Chondrocyte (in vitro differentiated cells): ENCODE data around the gene SVIL. TPM values are rescaled to one million over a fixed set of nuclear protein-coding genes. Genes with fewer than 3 reads are reported as not detected.

Source experiments
- DNase-seq: peaks from one replicate; pipeline ENCODE4 v3.0.0; 2021; ENCODE audit warnings: mixed read lengths, low spot score
- H3K27ac Mint-ChIP-seq: one replicate; pipeline ENCODE4 v1.8.0; 2021; ENCODE audit warnings: mild to moderate bottlenecking, moderate library complexity, mixed read lengths; ENCODE audit not compliant: unreplicated experiment
- H3K27me3 Mint-ChIP-seq: 2 replicates; pipeline ENCODE4 v1.8.0; 2021; ENCODE audit warnings: low read depth, mixed read lengths
- H3K36me3 Mint-ChIP-seq: 2 replicates; pipeline ENCODE4 v1.8.0; 2021; ENCODE audit warnings: low read depth, mixed read lengths
- H3K4me1 Mint-ChIP-seq: 2 replicates; pipeline ENCODE4 v1.8.0; 2021; ENCODE audit warnings: low read depth, mild to moderate bottlenecking, mixed read lengths
- H3K4me3 Mint-ChIP-seq: one replicate; pipeline ENCODE4 v1.8.0; 2021; ENCODE audit warnings: mild to moderate bottlenecking, moderate library complexity, mixed read lengths; ENCODE audit not compliant: unreplicated experiment
- H3K9me3 Mint-ChIP-seq: 2 replicates; pipeline ENCODE4 v1.8.0; 2021; ENCODE audit warnings: low read depth, mixed read lengths
- microRNA-seq: library from miRNA; unstranded; fragments of <30 nt; microRNA quantifications from one replicate; pipeline ENCODE4 v1.2.0, GENCODE V29; 2020; ENCODE audit warnings: borderline number of aligned reads
- total RNA-seq: library from RNA; stranded (reverse); gene quantifications from 3 replicates; pipeline ENCODE4 v1.2.1, GENCODE V29; 2021
- TF ChIP-seq, protein P1 (sequence below): fragments of 200-600 bp; sonication (generic); IDR thresholded peaks from 2 replicates; pipeline ENCODE4 v1.5.0; 2021; ENCODE audit warnings: antibody characterized with exemption, mild to moderate bottlenecking, moderate library complexity

Gene SVIL
- total RNA-seq, 1 donor from 2014 or later, result 112 TPM

DNA sequence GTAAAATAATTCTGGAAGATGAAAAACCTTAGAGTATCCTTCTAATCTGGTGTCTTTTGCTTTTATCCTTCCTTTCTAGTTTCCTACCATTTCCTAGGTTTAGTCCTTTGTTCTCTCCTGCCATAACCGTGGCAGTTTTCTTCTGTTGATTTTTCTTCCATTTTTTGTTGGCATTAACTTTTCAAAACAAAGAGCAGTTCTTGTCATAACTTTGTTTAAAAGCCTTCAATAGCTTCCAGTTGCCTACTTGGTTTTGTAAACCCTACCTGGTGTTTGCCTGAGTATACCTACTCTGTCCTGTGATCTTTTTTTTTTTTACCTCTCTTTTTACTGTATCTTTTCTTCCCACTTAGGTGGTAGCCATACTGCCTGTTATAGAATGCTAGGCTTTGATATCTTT is 220.3 kb downstream of the SVIL start:
- TF ChIP-seq, protein P1, sequence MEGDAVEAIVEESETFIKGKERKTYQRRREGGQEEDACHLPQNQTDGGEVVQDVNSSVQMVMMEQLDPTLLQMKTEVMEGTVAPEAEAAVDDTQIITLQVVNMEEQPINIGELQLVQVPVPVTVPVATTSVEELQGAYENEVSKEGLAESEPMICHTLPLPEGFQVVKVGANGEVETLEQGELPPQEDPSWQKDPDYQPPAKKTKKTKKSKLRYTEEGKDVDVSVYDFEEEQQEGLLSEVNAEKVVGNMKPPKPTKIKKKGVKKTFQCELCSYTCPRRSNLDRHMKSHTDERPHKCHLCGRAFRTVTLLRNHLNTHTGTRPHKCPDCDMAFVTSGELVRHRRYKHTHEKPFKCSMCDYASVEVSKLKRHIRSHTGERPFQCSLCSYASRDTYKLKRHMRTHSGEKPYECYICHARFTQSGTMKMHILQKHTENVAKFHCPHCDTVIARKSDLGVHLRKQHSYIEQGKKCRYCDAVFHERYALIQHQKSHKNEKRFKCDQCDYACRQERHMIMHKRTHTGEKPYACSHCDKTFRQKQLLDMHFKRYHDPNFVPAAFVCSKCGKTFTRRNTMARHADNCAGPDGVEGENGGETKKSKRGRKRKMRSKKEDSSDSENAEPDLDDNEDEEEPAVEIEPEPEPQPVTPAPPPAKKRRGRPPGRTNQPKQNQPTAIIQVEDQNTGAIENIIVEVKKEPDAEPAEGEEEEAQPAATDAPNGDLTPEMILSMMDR, result no peak
- DNase-seq, result no peak
- no peaks in the 10 kb centered on the region for H3K9me3 Mint-ChIP-seq
- no peak overlapping the region for H3K4me3 Mint-ChIP-seq
- H3K4me1 Mint-ChIP-seq, result no peaks in the 10 kb centered on the region
- H3K27ac Mint-ChIP-seq, result no peak overlapping the region
- H3K27me3 Mint-ChIP-seq, result peaks cover 9% of the 10 kb centered on the region
- no peaks in the 10 kb centered on the region for H3K36me3 Mint-ChIP-seq

DNA sequence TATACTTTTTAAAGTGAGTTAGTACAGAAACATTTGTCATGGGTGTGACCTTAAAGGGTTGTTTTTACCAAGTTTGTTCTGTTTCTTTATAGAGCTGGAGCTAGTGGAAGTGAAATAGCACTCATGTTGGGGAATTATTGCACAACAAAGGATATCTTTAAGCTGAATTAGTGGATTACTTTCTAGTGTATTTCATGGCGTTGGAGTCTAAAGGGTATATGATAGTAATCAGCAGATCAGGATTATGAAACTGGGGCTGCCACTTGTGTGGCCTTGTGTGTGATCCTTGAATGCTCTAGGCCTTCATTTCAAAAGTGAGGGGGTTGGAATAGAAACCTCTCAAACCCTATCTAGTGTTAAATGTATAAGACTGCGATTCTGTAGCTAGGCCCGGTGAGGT is 222.3 kb downstream of the SVIL start:
- H3K27me3 Mint-ChIP-seq, result no peaks in the 10 kb centered on the region
- no peak for DNase-seq
- H3K9me3 Mint-ChIP-seq, result peaks cover 8% of the 10 kb centered on the region
- no peak overlapping the region for H3K27ac Mint-ChIP-seq
- no peak overlapping the region for H3K4me3 Mint-ChIP-seq
- TF ChIP-seq, protein P1, result no peak
- H3K36me3 Mint-ChIP-seq, result no peaks in the 10 kb centered on the region
- H3K4me1 Mint-ChIP-seq, result no peaks in the 10 kb centered on the region

DNA sequence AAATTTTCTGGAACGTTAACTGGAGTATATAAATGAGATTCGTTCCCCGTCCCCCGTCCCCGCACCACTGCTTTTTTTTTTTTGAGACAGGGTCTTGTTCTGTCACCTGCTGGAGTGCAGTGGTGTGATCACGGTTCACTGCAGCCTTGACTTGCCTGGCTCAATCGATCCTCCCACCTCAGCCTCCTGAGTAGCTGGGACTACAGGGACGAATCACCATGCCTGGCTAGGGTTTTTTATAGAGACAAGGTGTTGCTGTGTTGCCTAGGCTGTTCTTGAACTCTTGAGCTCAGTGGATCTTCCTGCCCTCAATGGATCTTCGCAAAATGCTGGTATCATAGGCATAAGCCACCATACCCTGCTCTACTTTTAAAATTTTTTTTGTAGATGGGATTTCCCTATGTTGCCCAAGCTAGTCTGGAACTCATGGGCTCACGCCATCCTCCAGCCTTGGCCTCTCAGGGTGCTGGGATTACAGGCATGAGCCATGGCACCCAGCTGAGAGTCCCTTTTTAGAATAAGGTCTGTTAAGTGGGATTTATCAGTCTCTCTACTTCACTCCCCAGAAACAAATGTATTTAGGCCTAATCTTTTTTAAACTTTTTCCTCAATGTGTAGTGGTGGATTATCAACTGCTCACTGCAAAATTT is 223.0 kb downstream of the SVIL start:
- DNase-seq, result no peak
- peaks cover 1% of the 10 kb centered on the region for H3K36me3 Mint-ChIP-seq
- no peak overlapping the region for H3K4me3 Mint-ChIP-seq
- TF ChIP-seq, protein P1, result no peak
- H3K27me3 Mint-ChIP-seq, result no peaks in the 10 kb centered on the region
- H3K4me1 Mint-ChIP-seq, result no peaks in the 10 kb centered on the region
- no peak overlapping the region for H3K27ac Mint-ChIP-seq
- peaks cover 12% of the 10 kb centered on the region for H3K9me3 Mint-ChIP-seq

DNA sequence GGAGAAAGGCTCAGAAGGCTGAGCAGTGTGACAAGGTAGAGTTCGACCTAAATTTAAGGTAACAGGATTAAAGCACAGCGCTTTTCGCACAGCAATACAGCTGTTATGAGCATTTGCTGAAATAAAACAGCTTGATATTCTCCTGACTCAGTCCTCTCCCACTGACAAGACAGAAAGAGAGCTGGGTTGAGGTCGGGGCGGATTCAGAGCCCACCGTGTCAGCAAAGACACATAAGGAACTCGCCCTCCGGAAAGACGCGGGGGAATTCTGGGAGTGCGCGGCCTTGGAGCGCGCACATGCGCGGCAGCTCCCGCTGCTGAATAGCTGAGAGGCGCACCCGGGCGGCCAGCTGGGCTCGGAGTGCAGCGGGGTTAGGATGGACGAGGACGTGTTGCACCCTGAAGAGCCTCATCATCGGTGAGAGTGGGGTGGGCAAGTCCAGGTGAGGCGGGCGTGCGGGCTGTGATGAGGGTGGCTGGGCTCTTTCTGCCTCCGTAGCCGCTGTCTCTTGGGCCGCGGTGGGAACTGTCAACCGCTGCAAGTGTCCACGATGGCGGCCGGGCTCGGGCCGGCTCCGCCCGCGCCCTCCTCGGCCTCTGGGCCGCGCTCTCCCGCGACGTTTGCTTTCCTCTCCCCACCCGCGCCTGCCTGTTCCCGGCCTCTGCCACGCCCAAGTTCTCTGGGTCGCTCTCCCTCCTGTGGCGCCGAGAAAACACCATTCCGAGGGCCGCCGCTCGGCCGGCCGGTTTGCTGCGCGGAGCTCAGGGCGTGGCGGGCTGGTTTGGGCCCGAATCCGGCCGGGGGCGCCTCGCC is 225.3 kb downstream of the SVIL start:
- Mint-ChIP-seq H3K27me3 (no peaks in the 10 kb centered on the region), H3K4me1 (no peaks in the 10 kb centered on the region), H3K9me3 (peaks cover 12% of the 10 kb centered on the region), H3K27ac (no peak overlapping the region), H3K4me3 (no peak overlapping the region), H3K36me3 (peaks cover 1% of the 10 kb centered on the region)
- TF ChIP-seq, protein P1, result no peak
- DNase-seq, result no peak

DNA sequence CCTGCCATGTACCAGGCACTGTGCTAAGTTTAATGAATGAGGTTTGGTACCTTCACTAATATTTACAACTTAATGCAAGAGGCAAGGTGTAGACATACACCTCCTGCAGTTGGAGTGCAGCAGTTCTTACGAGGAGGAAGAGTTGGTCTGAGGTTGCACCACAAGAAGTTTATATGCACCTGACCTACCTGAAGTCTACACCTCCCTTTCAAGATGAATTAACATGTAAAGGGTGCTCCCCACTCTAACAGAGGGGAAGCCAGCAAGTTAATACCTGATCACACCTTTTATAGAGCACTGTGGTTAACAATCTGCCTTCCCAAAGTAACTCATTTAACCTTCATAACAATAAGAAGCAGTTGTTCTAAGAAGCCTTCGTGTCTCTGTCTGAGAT is 225.9 kb downstream of the SVIL start:
- peaks cover 12% of the 10 kb centered on the region for H3K9me3 Mint-ChIP-seq
- TF ChIP-seq, protein P1, result no peak
- no peak overlapping the region for H3K27ac Mint-ChIP-seq
- H3K27me3 Mint-ChIP-seq, result no peaks in the 10 kb centered on the region
- H3K4me1 Mint-ChIP-seq, result no peaks in the 10 kb centered on the region
- peaks cover 1% of the 10 kb centered on the region for H3K36me3 Mint-ChIP-seq
- no peak for DNase-seq
- no peak overlapping the region for H3K4me3 Mint-ChIP-seq

Small RNA genes within 50 kb of the gene (microRNA-seq; reads per million reads assigned to microRNA genes)
- gene MIR604, result not detected
- gene MIR938, result not detected
